Stimulated activated CD8-positive, alpha-beta memory T cell treated with anti-CD3 and anti-CD28 coated beads, Interleukin-2, amount 100 ng/mL, for 1 hour (primary cell): ENCODE measurements around the gene GRID1.

Source experiments
- DNase-seq, 2 donors: peaks; one replicate each; pipeline ENCODE4 v3.0.0-alpha.2; 2020; ENCODE audit warnings: low read depth in 2 of 2

Gene GRID1

DNA sequence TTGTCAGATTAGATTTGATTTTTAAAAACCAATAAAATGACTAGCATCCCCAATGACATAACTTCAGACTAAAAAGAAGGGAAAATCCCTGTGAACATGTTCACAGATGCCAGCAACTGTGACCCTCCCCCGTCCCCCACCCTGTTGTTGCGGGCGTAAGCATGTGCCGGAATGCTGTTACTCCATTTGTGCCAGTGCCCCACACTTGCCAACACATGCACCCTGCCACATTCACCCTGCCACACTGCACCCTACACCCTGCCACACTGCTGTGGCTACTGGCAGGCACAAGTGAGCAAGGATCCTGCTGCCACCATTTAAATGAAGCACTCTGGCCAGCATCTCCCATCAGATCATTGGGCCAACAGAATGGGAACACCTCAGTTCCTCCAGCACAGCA is 540.2 kb downstream of the GRID1 start:
- DNase-seq: no peak

DNA sequence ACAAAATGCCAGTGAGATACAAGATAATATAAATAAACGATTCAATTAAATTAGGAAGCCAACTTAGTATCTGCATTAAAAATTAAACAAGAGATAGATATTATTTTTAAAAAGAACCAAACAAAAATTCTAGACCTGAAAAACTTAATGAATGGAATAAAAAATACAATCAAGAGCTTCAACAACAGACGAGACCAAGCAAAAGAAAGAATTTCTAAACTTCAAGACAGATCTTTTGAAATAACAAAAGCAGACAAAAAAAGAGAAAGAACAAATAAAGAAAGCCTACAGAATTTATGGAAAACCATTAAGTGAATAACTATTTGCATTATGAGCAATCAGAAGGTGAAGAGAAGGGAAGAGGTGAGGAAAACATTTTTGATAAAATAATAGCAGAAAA is 555.2 kb downstream of the GRID1 start:
- DNase-seq: no peak

GRCh38 chr10:85810674-85811073 is 555.9 kb downstream of the GRID1 start:
- no peak for DNase-seq

- no peak for DNase-seq
Observed at GRCh38 chr10:85795460-85795859, 571.1 kb downstream of the GRID1 start.

DNA sequence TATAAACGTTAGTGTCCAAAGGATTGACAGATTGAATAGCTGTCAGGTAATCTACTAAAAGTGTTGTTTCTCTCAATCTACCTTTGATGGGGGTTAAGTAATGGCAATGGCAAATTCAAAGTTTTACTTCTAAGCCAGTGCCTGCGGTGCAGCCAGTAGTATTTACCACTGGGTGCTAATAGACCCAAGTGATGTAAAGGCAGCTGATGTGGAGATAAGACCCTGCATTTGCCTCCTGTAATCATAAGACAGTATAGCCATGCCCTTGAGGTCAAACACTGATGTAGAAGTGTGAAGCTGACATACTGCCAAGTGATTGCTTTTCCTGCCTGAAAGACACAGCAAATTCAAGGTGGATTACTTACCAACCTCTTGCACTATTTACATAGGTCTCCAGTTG is 572.0 kb downstream of the GRID1 start:
- no peak for DNase-seq

GRCh38 chr10:85792533-85792858 is 574.1 kb downstream of the GRID1 start:
- no peak for DNase-seq

GRCh38 chr10:85791818-85792532 is 574.6 kb downstream of the GRID1 start:
- no peak for DNase-seq

GRCh38 chr10:85789982-85790789 is 576.4 kb downstream of the GRID1 start:
- no peak for DNase-seq

DNA sequence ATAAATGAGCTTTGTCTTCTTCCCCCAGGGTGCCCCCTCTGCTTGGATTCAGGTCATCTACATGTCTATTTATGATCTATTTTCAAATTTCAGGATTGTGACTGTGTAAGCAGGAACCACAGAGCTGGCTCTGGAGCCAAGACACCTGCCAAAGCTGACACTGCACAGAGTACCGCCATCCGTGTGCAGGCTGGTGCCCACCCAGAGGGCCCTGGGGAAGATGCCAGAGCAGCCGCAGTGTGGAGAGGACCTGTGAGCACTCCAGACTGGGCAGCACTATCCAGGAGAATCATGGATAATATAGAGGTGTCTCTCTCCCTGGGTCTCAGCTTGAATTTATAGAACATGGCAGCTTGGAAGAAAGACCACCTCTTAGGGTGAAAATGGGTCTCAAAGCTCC is 577.5 kb downstream of the GRID1 start:
- no peak for DNase-seq

DNA sequence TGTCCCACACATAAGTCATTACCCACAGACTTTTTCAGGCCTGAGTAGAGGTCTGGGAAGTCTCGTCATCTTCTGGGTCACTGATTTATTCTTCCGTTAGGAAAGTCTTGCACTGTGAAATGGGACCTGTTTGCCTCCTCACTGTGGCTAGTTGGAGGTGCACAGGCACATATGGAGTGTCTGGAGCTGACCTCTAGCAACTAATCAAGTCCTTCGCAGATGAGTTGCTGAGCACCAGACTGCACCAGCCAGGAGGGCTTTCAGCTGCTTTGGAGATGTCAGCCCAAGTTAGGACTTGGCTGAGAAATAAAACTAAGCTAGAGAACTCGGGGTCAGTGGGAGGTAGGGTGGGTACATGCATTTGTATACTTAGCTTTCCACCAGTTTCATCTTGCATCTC is 578.0 kb downstream of the GRID1 start:
- DNase-seq: no peak

DNA sequence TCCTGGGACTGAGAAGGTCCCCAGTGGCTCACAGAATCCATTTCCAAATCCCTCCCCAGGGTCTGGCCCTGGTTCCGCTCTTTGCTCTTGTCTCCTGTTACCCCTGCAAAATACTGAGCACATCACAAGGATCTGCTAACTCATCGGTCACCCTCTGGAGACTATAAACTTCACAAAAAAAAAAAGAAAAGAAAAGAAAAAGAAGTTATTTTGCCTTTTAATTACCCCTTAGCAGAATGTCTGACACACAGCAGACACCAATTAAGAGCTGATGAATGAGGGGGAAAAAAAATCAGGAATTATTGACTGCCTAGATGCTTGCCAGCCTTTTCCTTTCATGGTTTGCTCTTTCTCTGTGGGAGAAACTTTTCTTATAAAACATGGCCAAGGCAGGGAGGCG is 578.7 kb downstream of the GRID1 start:
- DNase-seq: no peak

GRCh38 chr10:85787393-85787792 is 579.2 kb downstream of the GRID1 start:
- DNase-seq: no peak

DNA sequence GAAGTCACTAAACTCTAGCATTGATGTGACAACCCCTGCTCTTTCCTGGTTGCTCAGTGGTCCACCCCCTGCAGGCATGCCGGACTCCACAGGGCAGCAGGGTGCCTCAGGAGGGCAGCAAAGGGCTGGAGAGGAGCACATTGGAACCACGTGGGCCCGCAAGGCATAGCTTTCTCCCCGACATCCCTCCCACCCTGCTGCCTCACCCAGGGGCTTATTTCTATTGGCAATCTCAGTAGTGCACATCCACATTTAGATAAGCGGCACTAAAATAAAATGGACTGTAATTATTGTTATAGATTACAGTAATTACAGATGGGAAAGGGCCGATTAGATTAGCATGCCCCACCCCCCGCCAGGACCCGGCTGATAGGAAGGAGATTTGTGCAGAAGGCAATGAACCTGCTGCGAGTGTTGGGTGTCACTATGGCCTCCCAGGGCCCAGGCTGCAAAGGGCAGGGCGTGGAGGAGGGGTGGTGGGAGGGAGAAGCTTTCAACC is 580.1 kb downstream of the GRID1 start:
- DNase-seq: no peak

DNA sequence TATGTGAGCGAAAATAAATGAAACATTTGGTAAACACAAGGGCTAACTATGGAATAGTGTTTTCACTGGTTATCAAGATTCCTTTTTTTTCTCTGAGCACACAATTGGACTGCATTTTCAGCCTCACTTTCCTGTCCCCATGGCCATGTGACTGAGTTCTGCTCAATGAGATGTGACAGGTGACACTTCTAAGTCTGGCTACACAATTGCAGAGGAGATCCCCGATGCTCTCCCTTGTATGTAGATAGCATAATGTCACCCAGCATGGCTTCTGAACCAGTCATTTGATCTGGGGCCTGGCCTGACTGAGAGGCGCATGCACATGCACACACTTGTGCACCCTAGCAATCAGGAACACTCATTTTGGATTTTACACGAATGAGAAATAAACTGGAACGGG is 581.8 kb downstream of the GRID1 start:
- no peak for DNase-seq

DNA sequence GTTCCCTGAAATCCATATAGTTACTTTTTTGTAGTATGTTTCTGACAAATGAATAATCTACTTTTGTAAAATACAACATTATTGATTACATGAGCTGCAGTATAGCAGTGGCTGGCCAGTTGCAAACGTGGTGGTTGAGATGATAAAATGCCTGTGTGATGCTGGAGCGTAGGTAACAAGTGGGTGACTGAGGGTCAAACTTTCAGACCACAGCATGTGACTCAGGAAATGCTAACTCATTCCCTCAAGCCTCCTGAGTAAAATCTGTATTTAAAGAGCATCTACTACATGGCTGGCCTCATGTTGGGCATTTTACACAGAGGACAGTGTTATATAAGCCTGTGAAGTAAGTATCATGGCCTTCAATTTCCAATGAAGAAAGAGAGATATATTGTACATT is 585.2 kb downstream of the GRID1 start:
- no peak for DNase-seq

GRCh38 chr10:85778074-85778473 is 588.5 kb downstream of the GRID1 start:
- DNase-seq: no peak

GRCh38 chr10:85767891-85768290 is 598.7 kb downstream of the GRID1 start:
- DNase-seq: no peak

- DNase-seq: no peak
Observed at GRCh38 chr10:85764108-85764507, 602.5 kb downstream of the GRID1 start.

DNA sequence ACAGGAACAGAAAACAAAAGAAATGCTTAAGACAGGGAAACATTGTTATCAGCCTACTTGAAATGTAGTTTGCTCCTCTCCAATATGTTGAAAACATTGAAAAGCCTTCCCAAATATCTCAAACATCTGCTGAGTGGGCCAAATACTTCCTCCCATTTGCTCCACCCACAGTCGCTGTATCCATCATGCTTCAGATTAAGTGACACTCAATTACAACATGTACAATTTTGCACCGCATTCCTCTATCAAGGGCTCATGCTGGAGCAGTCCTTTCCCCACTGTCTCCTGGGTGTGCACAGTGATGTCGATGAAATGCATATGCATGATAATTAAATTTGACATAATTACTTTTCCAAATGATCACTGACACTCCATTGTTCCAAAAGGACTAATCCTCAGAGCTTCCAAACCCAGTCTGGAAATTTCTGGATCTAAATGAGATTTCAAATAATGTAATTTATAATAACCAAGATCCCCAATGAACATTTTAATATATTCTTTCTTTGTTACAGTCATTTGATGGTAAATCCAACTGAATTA is 604.6 kb downstream of the GRID1 start:
- DNase-seq: no peak

DNA sequence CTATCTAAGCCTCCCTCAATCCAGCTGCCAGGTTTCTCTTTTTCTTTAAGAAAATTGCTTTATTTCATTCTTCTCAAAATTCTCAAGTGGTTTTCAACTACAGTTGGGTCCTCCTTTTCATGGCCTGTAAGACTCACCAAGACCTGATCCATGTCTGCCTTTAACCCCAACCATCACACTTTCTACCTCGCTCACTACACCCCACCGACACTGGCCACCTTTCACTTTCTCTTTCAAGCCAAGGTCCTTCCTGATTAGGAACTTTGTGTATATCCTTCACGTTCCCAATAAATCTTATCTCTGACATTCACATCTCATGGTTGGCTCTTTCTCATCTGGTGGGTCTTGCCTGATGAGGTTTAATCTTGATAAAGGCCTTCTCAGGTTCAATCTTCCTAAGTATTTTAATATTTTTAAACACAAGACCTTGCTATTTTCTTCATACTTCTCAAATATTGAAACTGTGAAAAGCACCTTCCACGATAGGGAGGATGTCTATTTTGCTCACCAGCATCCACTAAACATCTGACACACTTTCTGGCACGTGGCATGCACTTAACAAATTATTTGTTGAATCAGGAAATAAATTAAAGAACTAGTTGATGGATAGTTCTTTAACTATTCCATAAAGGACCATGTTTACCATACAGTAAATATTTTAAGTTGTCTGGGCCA is 624.8 kb downstream of the GRID1 start:
- no peak for DNase-seq

DNA sequence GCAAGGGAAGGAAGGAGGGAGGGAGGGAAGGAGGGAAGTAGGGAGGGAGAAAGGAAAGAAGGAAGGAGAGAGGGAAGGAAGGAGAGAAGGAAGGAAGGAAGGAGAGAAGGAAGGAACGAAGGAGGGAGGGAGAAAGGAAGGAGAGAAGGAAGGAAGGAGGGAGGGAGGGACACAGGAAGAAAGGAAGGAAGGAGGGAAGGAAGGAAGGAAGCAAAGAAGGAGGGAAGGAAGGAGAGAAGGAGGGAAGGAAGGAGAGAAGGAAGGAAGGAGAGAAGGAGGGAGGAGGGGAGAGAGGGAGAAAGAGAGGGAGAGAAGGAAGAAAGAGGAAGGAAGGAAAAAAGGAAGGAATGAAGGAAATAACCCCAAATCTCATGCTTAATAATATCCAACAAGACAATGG is 630.6 kb downstream of the GRID1 start:
- no peak for DNase-seq

- DNase-seq: no peak
Observed at GRCh38 chr10:85734791-85735190, 631.8 kb downstream of the GRID1 start.

GRCh38 chr10:85724215-85724614 is 642.4 kb downstream of the GRID1 start:
- no peak for DNase-seq
